Fibroblast of villous mesenchyme (primary cell): ENCODE measurements around the gene PCNX2. TPM values are rescaled to one million over a fixed set of nuclear protein-coding genes. Genes with fewer than 3 reads are reported as not detected.
A peak's percentile ranks its signal among the peaks of the same experiment; 100 is the strongest.

ENCODE experiments used
- DNase-seq: peaks from one replicate; pipeline ENCODE4 v3.0.0-alpha.2; 2010; ENCODE audit warnings: low read depth
- H3K4me3 ChIP-seq: 2 replicates; pipeline ENCODE4 v1.5.1; 2011; ENCODE audit warnings: low read depth, mild to moderate bottlenecking, low read length
- total RNA-seq: library from RNA; depleted of rRNA; stranded (reverse); fragments of >200 nt; gene quantifications from 2 replicates; pipeline ENCODE4 v1.2.3, GENCODE V29; 2012
- TF ChIP-seq, protein P1 (sequence below): IDR thresholded peaks from 2 replicates; pipeline ENCODE4 v1.5.1; 2012; ENCODE audit warnings: low read depth, mild to moderate bottlenecking, low read length; ENCODE audit not compliant: insufficient read depth

Gene PCNX2
- total RNA-seq, 1 donor = 38.4 TPM

DNA sequence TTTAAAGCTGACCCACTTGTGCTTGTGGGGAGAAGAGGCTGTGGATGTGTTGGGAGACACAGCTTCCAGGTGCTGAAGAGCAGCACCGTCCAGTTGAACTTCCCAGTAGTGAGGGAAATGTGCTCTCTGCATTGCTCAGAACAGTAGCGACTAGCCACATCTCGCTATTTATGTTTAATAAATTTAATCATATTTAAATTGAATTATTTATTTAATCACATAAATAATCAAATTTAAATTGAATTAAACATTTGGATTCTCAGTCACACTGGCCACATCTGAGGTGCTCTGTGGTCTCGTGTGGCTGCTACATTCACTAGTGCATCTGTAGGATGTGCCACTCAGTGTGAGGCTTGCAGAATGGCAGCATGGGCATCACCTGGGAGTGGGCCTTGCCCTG, 325.0 kb downstream of the PCNX2 start:
- DNase-seq = no peak
- TF ChIP-seq, protein P1, sequence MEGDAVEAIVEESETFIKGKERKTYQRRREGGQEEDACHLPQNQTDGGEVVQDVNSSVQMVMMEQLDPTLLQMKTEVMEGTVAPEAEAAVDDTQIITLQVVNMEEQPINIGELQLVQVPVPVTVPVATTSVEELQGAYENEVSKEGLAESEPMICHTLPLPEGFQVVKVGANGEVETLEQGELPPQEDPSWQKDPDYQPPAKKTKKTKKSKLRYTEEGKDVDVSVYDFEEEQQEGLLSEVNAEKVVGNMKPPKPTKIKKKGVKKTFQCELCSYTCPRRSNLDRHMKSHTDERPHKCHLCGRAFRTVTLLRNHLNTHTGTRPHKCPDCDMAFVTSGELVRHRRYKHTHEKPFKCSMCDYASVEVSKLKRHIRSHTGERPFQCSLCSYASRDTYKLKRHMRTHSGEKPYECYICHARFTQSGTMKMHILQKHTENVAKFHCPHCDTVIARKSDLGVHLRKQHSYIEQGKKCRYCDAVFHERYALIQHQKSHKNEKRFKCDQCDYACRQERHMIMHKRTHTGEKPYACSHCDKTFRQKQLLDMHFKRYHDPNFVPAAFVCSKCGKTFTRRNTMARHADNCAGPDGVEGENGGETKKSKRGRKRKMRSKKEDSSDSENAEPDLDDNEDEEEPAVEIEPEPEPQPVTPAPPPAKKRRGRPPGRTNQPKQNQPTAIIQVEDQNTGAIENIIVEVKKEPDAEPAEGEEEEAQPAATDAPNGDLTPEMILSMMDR = no peak
- H3K4me3 ChIP-seq = no peak overlapping the region

- H3K4me3 ChIP-seq = no peak overlapping the region
- no peak for DNase-seq
- TF ChIP-seq, protein P1 = no peak
Measured at GRCh38 chr1:232969799-232970198, 325.7 kb downstream of the PCNX2 start.

DNA sequence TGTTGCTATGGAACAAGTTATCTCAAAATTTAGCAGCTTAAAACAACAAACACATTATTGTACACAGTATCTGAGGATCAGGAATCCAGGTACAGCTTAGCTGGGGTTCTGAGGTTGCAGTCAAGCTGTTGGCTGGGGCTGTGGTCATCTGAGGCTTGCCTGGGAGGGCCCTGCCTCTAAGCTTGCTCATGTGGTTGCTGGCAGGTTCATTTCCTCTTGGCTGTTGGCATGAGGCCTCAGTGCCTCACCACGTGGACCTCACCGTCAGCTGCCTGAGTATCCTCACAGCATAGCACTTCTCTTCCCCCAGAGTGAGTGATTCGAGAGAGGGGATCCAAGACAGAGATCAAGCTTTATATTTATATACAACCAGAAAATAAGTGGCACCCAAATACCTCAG, 326.6 kb downstream of the PCNX2 start:
- TF ChIP-seq, protein P1 = no peak
- no peak for DNase-seq
- no peak overlapping the region for H3K4me3 ChIP-seq

DNA sequence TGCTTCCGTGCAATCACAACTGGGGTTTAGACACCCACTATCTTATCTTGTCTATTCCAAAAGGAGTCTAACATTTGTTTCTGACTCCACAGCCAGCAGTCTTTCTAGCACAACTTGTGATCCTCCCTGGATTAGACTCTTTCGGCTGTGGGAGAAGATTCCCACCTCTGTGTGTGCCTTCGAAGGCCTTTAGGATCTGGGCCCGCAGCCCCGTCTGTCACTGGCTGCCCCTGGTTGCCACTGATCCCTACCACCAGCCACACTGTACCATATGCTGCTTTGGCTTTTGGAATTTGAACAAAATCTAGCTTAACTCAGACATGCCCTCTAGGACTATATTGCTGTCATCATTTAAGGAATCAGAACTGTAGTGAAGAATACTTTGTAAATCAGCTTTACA, 327.1 kb downstream of the PCNX2 start:
- DNase-seq = no peak
- TF ChIP-seq, protein P1 = no peak
- H3K4me3 ChIP-seq = no peak overlapping the region

GRCh38 chr1:232966663-232967062, 328.9 kb downstream of the PCNX2 start:
- H3K4me3 ChIP-seq = no peak overlapping the region
- TF ChIP-seq, protein P1 = no peak
- DNase-seq = no peak

DNA sequence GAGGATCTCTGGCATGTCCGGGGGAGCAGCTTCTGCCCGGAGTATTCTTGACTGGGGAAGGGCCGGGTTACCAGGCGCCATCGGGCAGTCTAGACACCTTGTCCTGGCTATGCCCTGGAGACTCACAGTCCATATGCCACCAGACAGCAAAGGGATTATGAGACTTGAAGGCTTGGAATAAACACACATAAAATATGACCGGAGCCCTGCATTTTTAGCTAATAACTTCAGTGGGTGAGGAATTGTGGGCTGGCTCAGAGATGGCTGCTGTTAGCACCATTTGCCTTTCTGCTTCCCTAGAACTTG, 329.7 kb downstream of the PCNX2 start:
- peak; percentile 58 for DNase-seq
- TF ChIP-seq, protein P1 = no peak
- H3K4me3 ChIP-seq = no peak overlapping the region

- peak; percentile 22 for DNase-seq
- TF ChIP-seq, protein P1 = no peak
- no peak overlapping the region for H3K4me3 ChIP-seq
Measured at GRCh38 chr1:232965124-232965911, 330.2 kb downstream of the PCNX2 start.
